Measurements from ENCODE around the gene VIPAS39.

VIPAS39 gene

DNA sequence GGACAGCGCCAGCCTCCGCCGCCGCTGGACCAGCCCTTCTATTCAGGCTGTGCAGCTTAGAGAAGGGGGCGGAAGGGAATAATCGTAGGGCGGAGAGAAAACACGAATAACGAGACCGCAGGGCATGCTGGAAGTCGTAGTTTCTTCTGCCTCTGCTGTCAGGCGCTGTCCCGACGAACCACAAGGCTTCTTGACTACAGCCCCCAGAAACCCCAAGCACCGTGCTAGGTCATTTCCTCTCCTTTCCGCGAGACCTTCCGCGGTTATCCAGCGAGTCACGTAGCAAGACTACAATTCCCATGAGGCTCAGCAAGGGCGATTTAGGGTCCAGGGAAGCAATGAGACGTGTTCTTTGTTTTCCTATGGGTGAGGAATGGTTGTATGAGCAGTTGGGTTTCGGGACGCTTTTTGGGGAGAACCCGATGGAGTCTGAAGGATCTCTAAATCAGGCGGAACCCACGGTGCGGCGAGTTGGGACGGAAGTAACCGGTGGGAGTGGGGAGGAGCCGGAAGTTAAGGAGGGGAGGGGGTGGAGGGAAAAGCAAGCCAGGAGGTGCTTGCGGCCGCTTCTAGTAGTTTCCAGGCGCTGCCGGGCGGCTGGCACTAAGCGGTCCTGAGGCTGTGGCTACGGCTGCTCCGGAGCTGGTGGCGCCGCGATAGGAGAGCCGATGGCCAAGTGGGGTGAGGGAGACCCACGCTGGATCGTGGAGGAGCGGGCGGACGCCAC, at the start of gene VIPAS39, which contains the start of gene AHSA1:
TSS of gene VIPAS39 (minus strand) at position 80 of the 727 bp plus-strand sequence. CDS start 3,499 bp downstream, outside the sequence.
TSS of gene AHSA1 (plus strand) at position 572 of the 727 bp plus-strand sequence. CDS start at position 669, 97 bp downstream.
- peaks cover 29 to 43% of the 10 kb centered on the region in 2 experiments for H3K36me3 ChIP-seq (ENCODE audit: control insufficient read depth in 2 of 2, insufficient read depth in 1 of 2, low read length in 2 of 2)
- no peaks in the 10 kb centered on the region for H3K9me3 ChIP-seq (ENCODE audit: control insufficient read depth, insufficient read depth, low read depth, low read length)
- H3K27ac ChIP-seq (ENCODE audit: extremely low read depth, low read depth, low read length), result peak within 1 kb of the TSS; percentile 90
- ChIA-PET POLR2A (interaction anchor here (0.6 to 2.6 kb wide), 12 partner anchors 12 to 306 kb away, joined by 3 to 18 read pairs (median 3); partner anchors contain the start of genes GSTZ1, ISM2, POMT2 and SAMD15), CTCF (interaction anchor here (0.6 to 1.5 kb wide), 4 partner anchors 25 to 250 kb away, joined by 3 to 6 read pairs (median 4); partner anchors contain the start of genes ALKBH1 and SLIRP)
- H3K4me1 ChIP-seq (ENCODE audit: control insufficient read depth, insufficient read depth, low read length), result peaks cover 4% of the 10 kb centered on the region
- H3K4me3 ChIP-seq (ENCODE audit: low read depth, low read length), result peak within 1 kb of the TSS; percentile 90
- TF ChIP-seq ZNF529 (tag by site-specific recombination; IDR thresholded peaks at IDR 0.05; ENCODE audit: insufficient replicate concordance) (no peak), ZNF549 (tag by site-specific recombination; IDR thresholded peaks at IDR 0.05) (no peak), ZNF48 (tag by site-specific recombination; IDR thresholded peaks at IDR 0.05) (no peak), BCL11B (tag by site-specific recombination; IDR thresholded peaks at IDR 0.05; ENCODE audit: low read depth) (no peak), KLF10 (tag by site-specific recombination; IDR thresholded peaks at IDR 0.05) (no peak), MZF1 (tag by site-specific recombination; IDR thresholded peaks at IDR 0.05; ENCODE audit: borderline replicate concordance) (no peak), ZSCAN16 (tag by site-specific recombination; IDR thresholded peaks at IDR 0.05) (no peak), HOXD13 (CRISPR knock-in tag; IDR thresholded peaks at IDR 0.05; ENCODE audit: borderline replicate concordance) (peak; percentile 100), KLF9 (tag by site-specific recombination; IDR thresholded peaks at IDR 0.05; ENCODE audit: low read depth) (peak; percentile 32; the same call in 1 of the 2 replicates), ZNF548 (tag by site-specific recombination; IDR thresholded peaks at IDR 0.05) (no peak), ZNF600 (tag by site-specific recombination; IDR thresholded peaks at IDR 0.05) (0 out of 2 replicates have a peak, but pooled peaks have one; percentile 6), ZNF211 (tag by site-specific recombination; IDR thresholded peaks at IDR 0.05; ENCODE audit: low read depth) (no peak), ZNF114 (tag by site-specific recombination; IDR thresholded peaks at IDR 0.05) (no peak), ZNF146 (tag by site-specific recombination; IDR thresholded peaks at IDR 0.05) (no peak), OVOL3 (tag by site-specific recombination; IDR thresholded peaks at IDR 0.05) (0 out of 2 replicates have a peak, but pooled peaks have one; percentile 42), ZNF624 (tag by site-specific recombination; IDR thresholded peaks at IDR 0.05) (no peak), ZNF19 (tag by site-specific recombination; IDR thresholded peaks at IDR 0.05; ENCODE audit: low read depth) (no peak), ZNF214 (tag by site-specific recombination; IDR thresholded peaks at IDR 0.05; ENCODE audit: borderline replicate concordance) (no peak), ZNF221 (tag by site-specific recombination; IDR thresholded peaks at IDR 0.05; ENCODE audit: borderline replicate concordance) (no peak), ZNF404 (tag by site-specific recombination; IDR thresholded peaks at IDR 0.05) (no peak), ZNF174 (tag by site-specific recombination; IDR thresholded peaks at IDR 0.05) (no peak), ZNF610 (tag by site-specific recombination; IDR thresholded peaks at IDR 0.05; ENCODE audit: borderline replicate concordance) (no peak), ZNF664 (tag by site-specific recombination; IDR thresholded peaks at IDR 0.05) (no peak), ZIC2 (tag by site-specific recombination; IDR thresholded peaks at IDR 0.05) (no peak), ZNF292 (tag by site-specific recombination; IDR thresholded peaks at IDR 0.05; ENCODE audit: borderline replicate concordance, low read depth) (no peak), ZNF530 (tag by site-specific recombination; IDR thresholded peaks at IDR 0.05; ENCODE audit: low read depth) (no peak), KLF8 (tag by site-specific recombination; IDR thresholded peaks at IDR 0.05) (peak; percentile 93), GFI1B (tag by site-specific recombination; IDR thresholded peaks at IDR 0.05) (no peak), MYNN (tag by site-specific recombination; IDR thresholded peaks at IDR 0.05; ENCODE audit: borderline replicate concordance) (no peak), ZNF660 (tag by site-specific recombination; IDR thresholded peaks at IDR 0.05) (peak; percentile 27)
- TF ChIP-seq, protein P1, sequence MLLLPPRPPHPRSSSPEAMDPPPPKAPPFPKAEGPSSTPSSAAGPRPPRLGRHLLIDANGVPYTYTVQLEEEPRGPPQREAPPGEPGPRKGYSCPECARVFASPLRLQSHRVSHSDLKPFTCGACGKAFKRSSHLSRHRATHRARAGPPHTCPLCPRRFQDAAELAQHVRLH (tag by site-specific recombination; IDR thresholded peaks at IDR 0.05), result peak; percentile 80
- TF ChIP-seq, protein P2, sequence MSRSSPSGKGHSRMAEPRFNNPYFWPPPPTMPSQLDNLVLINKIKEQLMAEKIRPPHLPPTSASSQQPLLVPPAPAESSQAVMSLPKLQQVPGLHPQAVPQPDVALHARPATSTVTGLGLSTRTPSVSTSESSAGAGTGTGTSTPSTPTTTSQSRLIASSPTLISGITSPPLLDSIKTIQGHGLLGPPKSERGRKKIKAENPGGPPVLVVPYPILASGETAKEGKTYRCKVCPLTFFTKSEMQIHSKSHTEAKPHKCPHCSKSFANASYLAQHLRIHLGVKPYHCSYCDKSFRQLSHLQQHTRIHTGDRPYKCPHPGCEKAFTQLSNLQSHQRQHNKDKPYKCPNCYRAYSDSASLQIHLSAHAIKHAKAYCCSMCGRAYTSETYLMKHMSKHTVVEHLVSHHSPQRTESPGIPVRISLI (tag by site-specific recombination; IDR thresholded peaks at IDR 0.05), result no peak
- TF ChIP-seq, protein P3, sequence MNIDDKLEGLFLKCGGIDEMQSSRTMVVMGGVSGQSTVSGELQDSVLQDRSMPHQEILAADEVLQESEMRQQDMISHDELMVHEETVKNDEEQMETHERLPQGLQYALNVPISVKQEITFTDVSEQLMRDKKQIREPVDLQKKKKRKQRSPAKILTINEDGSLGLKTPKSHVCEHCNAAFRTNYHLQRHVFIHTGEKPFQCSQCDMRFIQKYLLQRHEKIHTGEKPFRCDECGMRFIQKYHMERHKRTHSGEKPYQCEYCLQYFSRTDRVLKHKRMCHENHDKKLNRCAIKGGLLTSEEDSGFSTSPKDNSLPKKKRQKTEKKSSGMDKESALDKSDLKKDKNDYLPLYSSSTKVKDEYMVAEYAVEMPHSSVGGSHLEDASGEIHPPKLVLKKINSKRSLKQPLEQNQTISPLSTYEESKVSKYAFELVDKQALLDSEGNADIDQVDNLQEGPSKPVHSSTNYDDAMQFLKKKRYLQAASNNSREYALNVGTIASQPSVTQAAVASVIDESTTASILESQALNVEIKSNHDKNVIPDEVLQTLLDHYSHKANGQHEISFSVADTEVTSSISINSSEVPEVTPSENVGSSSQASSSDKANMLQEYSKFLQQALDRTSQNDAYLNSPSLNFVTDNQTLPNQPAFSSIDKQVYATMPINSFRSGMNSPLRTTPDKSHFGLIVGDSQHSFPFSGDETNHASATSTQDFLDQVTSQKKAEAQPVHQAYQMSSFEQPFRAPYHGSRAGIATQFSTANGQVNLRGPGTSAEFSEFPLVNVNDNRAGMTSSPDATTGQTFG (tag by site-specific recombination; IDR thresholded peaks at IDR 0.05; ENCODE audit: borderline replicate concordance), result no peak
- TF ChIP-seq, protein P4, sequence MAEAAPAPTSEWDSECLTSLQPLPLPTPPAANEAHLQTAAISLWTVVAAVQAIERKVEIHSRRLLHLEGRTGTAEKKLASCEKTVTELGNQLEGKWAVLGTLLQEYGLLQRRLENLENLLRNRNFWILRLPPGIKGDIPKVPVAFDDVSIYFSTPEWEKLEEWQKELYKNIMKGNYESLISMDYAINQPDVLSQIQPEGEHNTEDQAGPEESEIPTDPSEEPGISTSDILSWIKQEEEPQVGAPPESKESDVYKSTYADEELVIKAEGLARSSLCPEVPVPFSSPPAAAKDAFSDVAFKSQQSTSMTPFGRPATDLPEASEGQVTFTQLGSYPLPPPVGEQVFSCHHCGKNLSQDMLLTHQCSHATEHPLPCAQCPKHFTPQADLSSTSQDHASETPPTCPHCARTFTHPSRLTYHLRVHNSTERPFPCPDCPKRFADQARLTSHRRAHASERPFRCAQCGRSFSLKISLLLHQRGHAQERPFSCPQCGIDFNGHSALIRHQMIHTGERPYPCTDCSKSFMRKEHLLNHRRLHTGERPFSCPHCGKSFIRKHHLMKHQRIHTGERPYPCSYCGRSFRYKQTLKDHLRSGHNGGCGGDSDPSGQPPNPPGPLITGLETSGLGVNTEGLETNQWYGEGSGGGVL (tag by site-specific recombination; IDR thresholded peaks at IDR 0.05), result peak; percentile 47

Data from HEK293 (cell line).